CD4-positive, alpha-beta T cell treated with Interferon gamma for 1 hour (primary cell): ENCODE measurements around the gene RHBDL1.

Experiments
- DNase-seq: peaks from one replicate; pipeline ENCODE4 v3.0.0-alpha.2; 2020

RHBDL1 gene

GRCh38 chr16:708019-708418, 32.5 kb downstream of the RHBDL1 start:
- no peak for DNase-seq

GRCh38 chr16:708959-709358, 33.5 kb downstream of the RHBDL1 start:
- no peak for DNase-seq

- no peak for DNase-seq
Observed at GRCh38 chr16:709566-710499, 34.4 kb downstream of the RHBDL1 start.

GRCh38 chr16:710500-711075, 35.1 kb downstream of the RHBDL1 start:
- no peak for DNase-seq

GRCh38 chr16:711084-711483, 35.6 kb downstream of the RHBDL1 start:
- DNase-seq = no peak

- DNase-seq = peak; percentile 75
Observed at GRCh38 chr16:711548-712320, 36.3 kb downstream of the RHBDL1 start.

- peak; percentile 31 for DNase-seq
Observed at GRCh38 chr16:712740-713250, 37.3 kb downstream of the RHBDL1 start.

GRCh38 chr16:714079-714478, 38.6 kb downstream of the RHBDL1 start:
- no peak for DNase-seq

GRCh38 chr16:714558-715476, 39.3 kb downstream of the RHBDL1 start, which contains the start of gene METRN:
Gene METRN (plus strand): TSS chr16:715118. CDS start chr16:715290, 172 bp downstream.
- peak; percentile 84 for DNase-seq

- no peak for DNase-seq
Observed at GRCh38 chr16:715477-716199, 40.2 kb downstream of the RHBDL1 start.

GRCh38 chr16:716200-716568, 40.7 kb downstream of the RHBDL1 start:
- no peak for DNase-seq

GRCh38 chr16:716768-717325, 41.4 kb downstream of the RHBDL1 start:
- no peak for DNase-seq

GRCh38 chr16:717450-718245, 42.2 kb downstream of the RHBDL1 start:
- no peak for DNase-seq

- no peak for DNase-seq
Observed at GRCh38 chr16:718389-718788, 42.9 kb downstream of the RHBDL1 start.

- DNase-seq = no peak
Observed at GRCh38 chr16:718922-719321, 43.5 kb downstream of the RHBDL1 start.

- no peak for DNase-seq
Observed at GRCh38 chr16:719815-720446, 44.5 kb downstream of the RHBDL1 start.

- DNase-seq = no peak
Observed at GRCh38 chr16:720447-720989, 45.0 kb downstream of the RHBDL1 start.

GRCh38 chr16:720990-721764, 45.7 kb downstream of the RHBDL1 start, which contains the start of gene ANTKMT:
Gene ANTKMT (plus strand): TSS chr16:721146. CDS start chr16:721275, 129 bp downstream.
- DNase-seq = peak; percentile 84
